SK-N-SH (cell line): ENCODE data around the gene CHD1L. TPM values are rescaled to one million over a fixed set of nuclear protein-coding genes. Genes with fewer than 3 reads are reported as not detected.

ENCODE experiments used
- CTCF ChIA-PET: fragments of 300-600, 350-600 bp; formaldehyde crosslinking; extraction: SDS; loops from one replicate; lab custom pipeline; 2021; lab: Yijun Ruan, JAX
- POLR2A ChIA-PET: fragments of 350-600 bp; sonication (Branson Sonifier 250); formaldehyde crosslinking; extraction: SDS; loops from one replicate; lab custom pipeline; 2020; ENCODE audit warnings: antibody characterized with exemption, inconsistent platforms; lab: Yijun Ruan, JAX
- DNase-seq: peaks from one replicate; pipeline ENCODE4 v3.0.0; 2012
- H2AFZ ChIP-seq: fragments of 200-600 bp; sonication (generic); 2 replicates; pipeline ENCODE4 v1.8.1; 2016; ENCODE audit warnings: antibody characterized with exemption, mild to moderate bottlenecking, low read depth
- H3F3A ChIP-seq: fragments of 200-600 bp; sonication (generic); replicated peaks from 2 replicates; pipeline ENCODE3; 2016; ENCODE audit warnings: antibody characterized with exemption, mild to moderate bottlenecking; ENCODE audit not compliant: insufficient read depth
- H3K27ac ChIP-seq, 2 experiments: fragments of 200-500 bp in 1 of 2; fragments of 200-600 bp in 1 of 2; sonication (Bioruptor generic) in 1 of 2; sonication (generic), shearing (Covaris generic) in 1 of 2; 2 replicates each; pipeline versions ENCODE4 v1.5.1 to v1.6.1; 2014 to 2016; ENCODE audit warnings: low read depth in 2 of 2, inconsistent platforms in 1 of 2, low read length in 1 of 2, mild to moderate bottlenecking in 1 of 2, mixed read lengths in 1 of 2
- H3K27me3 ChIP-seq: fragments of 200-600 bp; sonication (generic), shearing (Covaris generic); 2 replicates; pipeline ENCODE4 v1.6.1; 2016; ENCODE audit warnings: mixed run types; ENCODE audit not compliant: insufficient read depth
- H3K36me3 ChIP-seq, 2 experiments: fragments of 200-500 bp in 1 of 2; fragments of 200-600 bp in 1 of 2; sonication (Bioruptor generic) in 1 of 2; sonication (generic) in 1 of 2; replicated peaks in 1 of 2; 2 replicates each; pipeline versions ENCODE3 to v1.5.1; 2014 to 2016; ENCODE audit warnings: low read length in 1 of 2, mild to moderate bottlenecking in 1 of 2; ENCODE audit not compliant: insufficient read depth in 2 of 2, control insufficient read depth in 1 of 2
- H3K4me1 ChIP-seq, 2 experiments: fragments of 200-500 bp in 1 of 2; fragments of 200-600 bp in 1 of 2; sonication (Bioruptor generic) in 1 of 2; sonication (generic), shearing (Covaris generic) in 1 of 2; 2 replicates each; pipeline versions ENCODE4 v1.5.1 to v1.6.1; 2014 to 2016; ENCODE audit warnings: low read depth in 1 of 2, low read length in 1 of 2, mixed run types in 1 of 2; ENCODE audit not compliant: insufficient read depth in 2 of 2, control insufficient read depth in 1 of 2
- H3K4me2 ChIP-seq: fragments of 200-600 bp; sonication (generic), shearing (Covaris generic); 2 replicates; pipeline ENCODE4 v1.6.1; 2017; ENCODE audit warnings: mixed run types
- H3K4me3 ChIP-seq, 2 experiments: fragments of 200-500 bp in 1 of 2; fragments of 200-600 bp in 1 of 2; sonication (Bioruptor generic) in 1 of 2; sonication (generic), shearing (Covaris generic) in 1 of 2; 2 replicates each; pipeline versions ENCODE4 v1.5.1 to v1.8.1; 2014 to 2016; ENCODE audit warnings: low read depth in 2 of 2, inconsistent platforms in 1 of 2, low read length in 1 of 2, mild to moderate bottlenecking in 1 of 2, mixed read lengths in 1 of 2, moderate library complexity in 1 of 2
- H3K79me2 ChIP-seq: fragments of 200-600 bp; sonication (generic); 2 replicates; pipeline ENCODE4 v1.8.1; 2017; ENCODE audit warnings: mild to moderate bottlenecking; ENCODE audit not compliant: insufficient read depth
- H3K9ac ChIP-seq: fragments of 200-600 bp; sonication (generic); 2 replicates; pipeline ENCODE4 v1.6.1; 2017; ENCODE audit warnings: mixed run types
- H3K9me2 ChIP-seq: fragments of 200-600 bp; sonication (generic); 2 replicates; pipeline ENCODE4 v1.6.1; 2017; ENCODE audit warnings: mixed run types
- H3K9me3 ChIP-seq: fragments of 200-600 bp; sonication (generic); 2 replicates; pipeline ENCODE4 v1.6.1; 2017; ENCODE audit warnings: mixed run types, mild to moderate bottlenecking, moderate library complexity
- H4K20me1 ChIP-seq: fragments of 200-600 bp; sonication (generic); 2 replicates; pipeline ENCODE4 v1.6.1; 2017; ENCODE audit warnings: mild to moderate bottlenecking, mixed run types; ENCODE audit not compliant: insufficient read depth
- EP300 ChIP-seq, 2 experiments: IDR thresholded peaks; 2 replicates each; pipeline versions ENCODE4 v1.4.0 to v1.6.1; 2012; ENCODE audit warnings: borderline replicate concordance in 1 of 2, low read depth in 1 of 2, low read length in 1 of 2
- FOXJ3 ChIP-seq: sonication (generic); formaldehyde crosslinking; IDR thresholded peaks from 2 replicates; pipeline ENCODE4 v1.5.1; 2020; ENCODE audit warnings: mild to moderate bottlenecking, missing genetic modification reagents
- IRF3 ChIP-seq: fragments of 150-350 bp; IDR thresholded peaks from 2 replicates; pipeline ENCODE4 v1.6.1; 2016; ENCODE audit warnings: mild to moderate bottlenecking, low read depth, low read length
- NFIC ChIP-seq: IDR thresholded peaks from 2 replicates; pipeline ENCODE4 v1.4.0; 2012; ENCODE audit warnings: borderline replicate concordance
- NRF1 ChIP-seq: IDR thresholded peaks from 2 replicates; pipeline ENCODE4 v1.6.1; 2012; ENCODE audit warnings: low read depth, mild to moderate bottlenecking, low read length
- RAD21 ChIP-seq: IDR thresholded peaks from 2 replicates; pipeline ENCODE4 v1.6.1; 2012; ENCODE audit warnings: mild to moderate bottlenecking, low read length
- RCOR1 ChIP-seq: fragments of 150-350 bp; IDR thresholded peaks from 2 replicates; pipeline ENCODE4 v1.6.1; 2017; ENCODE audit warnings: antibody characterized with exemption, low read length
- RFX5 ChIP-seq: IDR thresholded peaks from 2 replicates; pipeline ENCODE4 v1.6.1; 2012; ENCODE audit warnings: mild to moderate bottlenecking, improper control_type of control experiment, low read length
- SIN3A ChIP-seq: IDR thresholded peaks from 2 replicates; pipeline ENCODE4 v1.6.1; 2012; ENCODE audit warnings: low read depth, mild to moderate bottlenecking, low read length, moderate library complexity, borderline replicate concordance
- TAF1 ChIP-seq: IDR thresholded peaks from 2 replicates; pipeline ENCODE4 v1.6.1; 2012; ENCODE audit warnings: low read depth, mild to moderate bottlenecking, low read length, moderate library complexity, borderline replicate concordance
- TEAD4 ChIP-seq: IDR thresholded peaks from 2 replicates; pipeline ENCODE4 v1.4.0; 2012; ENCODE audit warnings: mild to moderate bottlenecking, borderline replicate concordance; ENCODE audit not compliant: insufficient read depth
- USF2 ChIP-seq: fragments of 150-350 bp; IDR thresholded peaks from 2 replicates; pipeline ENCODE4 v1.6.1; 2017; ENCODE audit warnings: antibody characterized with exemption, low read length, low read depth, borderline replicate concordance
- WGBS: methylation state at CpG from one replicate; pipeline ENCODE4 v1.1.6; 2017; ENCODE audit warnings: low lambda C conversion rate; 5-methylcytosine and 5-hydroxymethylcytosine counted together
- polyA plus RNA-seq, 3 experiments: library from polyadenylated mRNA; depleted of rRNA; stranded (reverse); fragments of >200 nt; gene quantifications; 2 replicates each; pipeline ENCODE4 v1.2.3, GENCODE V29; 2012
- TF ChIP-seq, protein P1 (sequence below): IDR thresholded peaks from 2 replicates; pipeline ENCODE4 v1.6.1; 2012; ENCODE audit warnings: mild to moderate bottlenecking, low read depth, low read length, moderate library complexity
- TF ChIP-seq, protein P2 (sequence below): IDR thresholded peaks from 2 replicates; pipeline ENCODE4 v1.4.0; 2012; ENCODE audit warnings: low read depth, borderline replicate concordance
- TF ChIP-seq, protein P3 (sequence below): IDR thresholded peaks from 2 replicates; pipeline ENCODE4 v1.4.0; 2012; ENCODE audit warnings: low read depth, borderline replicate concordance

Gene CHD1L
- polyA plus RNA-seq, 1 of the 3 experiments (the other 2 are of a cell fraction), result 24.7 TPM

DNA sequence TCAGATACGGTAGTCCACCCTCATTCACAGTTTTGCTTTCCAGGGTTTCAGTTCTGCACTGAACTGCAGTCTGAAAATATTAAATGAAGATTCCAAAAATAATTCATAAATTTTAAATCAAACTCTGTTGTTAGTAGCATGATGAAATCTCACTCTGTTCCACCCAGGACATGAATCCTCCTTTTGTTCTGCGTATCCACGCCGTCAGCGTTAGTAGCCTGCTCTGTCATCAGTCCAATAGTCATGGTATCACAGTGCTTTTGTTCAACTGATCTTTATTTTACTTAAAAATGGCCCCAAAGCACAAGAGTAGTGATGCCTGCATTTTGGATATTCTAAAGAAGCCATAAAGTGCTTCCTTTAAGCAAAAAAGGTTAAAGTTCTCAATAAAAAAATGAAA lies 23.9 kb downstream of the CHD1L start:
- no peak overlapping the region for H3K27ac ChIP-seq
- H2AFZ ChIP-seq, result no peak overlapping the region
- no peak overlapping the region for H3K4me2 ChIP-seq
- no peak for DNase-seq
- H3K9me3 ChIP-seq, result no peaks in the 10 kb centered on the region
- no peaks in the 10 kb centered on the region for H3K9me2 ChIP-seq
- no peaks in the 10 kb centered on the region for H3K27me3 ChIP-seq
- H3K4me1 ChIP-seq, result no peaks in the 10 kb centered on the region
- CTCF ChIA-PET, result no interaction called here
- POLR2A ChIA-PET, result no interaction called here
- peaks cover 55 to 82% of the 10 kb centered on the region in 2 experiments for H3K36me3 ChIP-seq
- H3K4me3 ChIP-seq, result no peak overlapping the region
- WGBS, result 97% methylated on average over 5 of the region's 5 CpGs
- TF ChIP-seq RCOR1 (no peak), SIN3A (no peak), USF2 (no peak), TAF1 (no peak), TEAD4 (no peak)
- TF ChIP-seq, protein P1, sequence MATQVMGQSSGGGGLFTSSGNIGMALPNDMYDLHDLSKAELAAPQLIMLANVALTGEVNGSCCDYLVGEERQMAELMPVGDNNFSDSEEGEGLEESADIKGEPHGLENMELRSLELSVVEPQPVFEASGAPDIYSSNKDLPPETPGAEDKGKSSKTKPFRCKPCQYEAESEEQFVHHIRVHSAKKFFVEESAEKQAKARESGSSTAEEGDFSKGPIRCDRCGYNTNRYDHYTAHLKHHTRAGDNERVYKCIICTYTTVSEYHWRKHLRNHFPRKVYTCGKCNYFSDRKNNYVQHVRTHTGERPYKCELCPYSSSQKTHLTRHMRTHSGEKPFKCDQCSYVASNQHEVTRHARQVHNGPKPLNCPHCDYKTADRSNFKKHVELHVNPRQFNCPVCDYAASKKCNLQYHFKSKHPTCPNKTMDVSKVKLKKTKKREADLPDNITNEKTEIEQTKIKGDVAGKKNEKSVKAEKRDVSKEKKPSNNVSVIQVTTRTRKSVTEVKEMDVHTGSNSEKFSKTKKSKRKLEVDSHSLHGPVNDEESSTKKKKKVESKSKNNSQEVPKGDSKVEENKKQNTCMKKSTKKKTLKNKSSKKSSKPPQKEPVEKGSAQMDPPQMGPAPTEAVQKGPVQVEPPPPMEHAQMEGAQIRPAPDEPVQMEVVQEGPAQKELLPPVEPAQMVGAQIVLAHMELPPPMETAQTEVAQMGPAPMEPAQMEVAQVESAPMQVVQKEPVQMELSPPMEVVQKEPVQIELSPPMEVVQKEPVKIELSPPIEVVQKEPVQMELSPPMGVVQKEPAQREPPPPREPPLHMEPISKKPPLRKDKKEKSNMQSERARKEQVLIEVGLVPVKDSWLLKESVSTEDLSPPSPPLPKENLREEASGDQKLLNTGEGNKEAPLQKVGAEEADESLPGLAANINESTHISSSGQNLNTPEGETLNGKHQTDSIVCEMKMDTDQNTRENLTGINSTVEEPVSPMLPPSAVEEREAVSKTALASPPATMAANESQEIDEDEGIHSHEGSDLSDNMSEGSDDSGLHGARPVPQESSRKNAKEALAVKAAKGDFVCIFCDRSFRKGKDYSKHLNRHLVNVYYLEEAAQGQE, result no peak
- H4K20me1 ChIP-seq, result no peaks in the 10 kb centered on the region
- no peaks in the 10 kb centered on the region for H3F3A ChIP-seq
- no peak overlapping the region for H3K9ac ChIP-seq
- H3K79me2 ChIP-seq, result no peaks in the 10 kb centered on the region

DNA sequence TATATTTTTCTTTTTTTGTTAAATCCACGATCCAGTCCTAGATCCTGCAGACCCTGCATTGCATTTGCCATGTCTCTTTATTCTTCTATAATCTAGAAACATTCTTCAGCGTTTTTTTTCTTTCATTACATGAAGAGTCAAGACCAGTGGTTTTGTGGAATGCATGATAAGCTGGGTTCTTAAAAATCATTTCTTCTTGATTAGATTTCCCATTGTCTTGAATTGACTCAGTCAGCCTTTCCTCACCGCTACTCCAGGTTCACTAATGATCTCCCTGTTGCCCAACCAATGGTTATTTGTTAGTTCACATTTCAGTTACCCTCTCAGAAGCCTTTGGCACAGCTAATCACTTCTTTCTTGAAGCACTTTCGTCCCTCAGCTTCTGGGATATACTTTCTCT lies 25.2 kb downstream of the CHD1L start:
- H3F3A ChIP-seq, result no peaks in the 10 kb centered on the region
- H3K27me3 ChIP-seq, result no peaks in the 10 kb centered on the region
- no peaks in the 10 kb centered on the region for H3K79me2 ChIP-seq
- no peaks in the 10 kb centered on the region; a peak in 1 of 4 replicates for H3K4me1 ChIP-seq
- TF ChIP-seq FOXJ3 (CRISPR knock-in tag), result no peak
- no peak for TF ChIP-seq RFX5
- TF ChIP-seq NFIC, result no peak
- TF ChIP-seq EP300 (IDR thresholded peaks at IDR 0.05; ENCODE audit: borderline replicate concordance in 1 of 2, low read depth in 1 of 2, low read length in 1 of 2), result no peak
- TF ChIP-seq, protein P2, sequence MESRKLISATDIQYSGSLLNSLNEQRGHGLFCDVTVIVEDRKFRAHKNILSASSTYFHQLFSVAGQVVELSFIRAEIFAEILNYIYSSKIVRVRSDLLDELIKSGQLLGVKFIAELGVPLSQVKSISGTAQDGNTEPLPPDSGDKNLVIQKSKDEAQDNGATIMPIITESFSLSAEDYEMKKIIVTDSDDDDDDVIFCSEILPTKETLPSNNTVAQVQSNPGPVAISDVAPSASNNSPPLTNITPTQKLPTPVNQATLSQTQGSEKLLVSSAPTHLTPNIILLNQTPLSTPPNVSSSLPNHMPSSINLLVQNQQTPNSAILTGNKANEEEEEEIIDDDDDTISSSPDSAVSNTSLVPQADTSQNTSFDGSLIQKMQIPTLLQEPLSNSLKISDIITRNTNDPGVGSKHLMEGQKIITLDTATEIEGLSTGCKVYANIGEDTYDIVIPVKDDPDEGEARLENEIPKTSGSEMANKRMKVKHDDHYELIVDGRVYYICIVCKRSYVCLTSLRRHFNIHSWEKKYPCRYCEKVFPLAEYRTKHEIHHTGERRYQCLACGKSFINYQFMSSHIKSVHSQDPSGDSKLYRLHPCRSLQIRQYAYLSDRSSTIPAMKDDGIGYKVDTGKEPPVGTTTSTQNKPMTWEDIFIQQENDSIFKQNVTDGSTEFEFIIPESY, result no peak
- no peak for TF ChIP-seq IRF3
- no peak for TF ChIP-seq RAD21
- TF ChIP-seq NRF1, result no peak
- TF ChIP-seq, protein P3, sequence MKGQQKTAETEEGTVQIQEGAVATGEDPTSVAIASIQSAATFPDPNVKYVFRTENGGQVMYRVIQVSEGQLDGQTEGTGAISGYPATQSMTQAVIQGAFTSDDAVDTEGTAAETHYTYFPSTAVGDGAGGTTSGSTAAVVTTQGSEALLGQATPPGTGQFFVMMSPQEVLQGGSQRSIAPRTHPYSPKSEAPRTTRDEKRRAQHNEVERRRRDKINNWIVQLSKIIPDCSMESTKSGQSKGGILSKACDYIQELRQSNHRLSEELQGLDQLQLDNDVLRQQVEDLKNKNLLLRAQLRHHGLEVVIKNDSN, result no peak
- no peaks in the 10 kb centered on the region for H3K9me3 ChIP-seq
- H3K36me3 ChIP-seq, result peaks cover 55 to 86% of the 10 kb centered on the region in 2 experiments
- no peak overlapping the region for H2AFZ ChIP-seq
- H3K9me2 ChIP-seq, result no peaks in the 10 kb centered on the region
- CTCF ChIA-PET, result interaction anchor here (1.3 kb wide), 1 partner anchor 10 kb away, joined by 4 read pairs; no protein-coding TSS in a partner anchor
- POLR2A ChIA-PET, result no interaction called here
- no peak for DNase-seq
- H4K20me1 ChIP-seq, result no peaks in the 10 kb centered on the region
- no peak overlapping the region for H3K4me3 ChIP-seq
- no peak overlapping the region for H3K9ac ChIP-seq
- no peak overlapping the region for H3K4me2 ChIP-seq
- H3K27ac ChIP-seq, result no peak overlapping the region
- WGBS, result 96% methylated on average over 4 of the region's 4 CpGs
